ENCODE measurements around the gene F2R.

GRCh38 chr5:76723266-76723665, 7.3 kb downstream of the F2R start:
- TF ChIP-seq CTCF (optimal IDR thresholded peaks at IDR 0.05 in 1 of 3, IDR thresholded peaks at IDR 0.05 in 1 of 3, conservative IDR thresholded peaks at IDR 0.05 in 1 of 3; ENCODE audit: extremely low read depth in 1 of 3, insufficient read depth in 2 of 3, low read length in 3 of 3) (no peak), EZH2 (IDR thresholded peaks at IDR 0.05; ENCODE audit: low read length) (no peak)

Data from keratinocyte (primary cell).